ENCODE measurements around the gene PRPF4. TPM values are rescaled to one million over a fixed set of nuclear protein-coding genes. Genes with fewer than 3 reads are reported as not detected.

The PRPF4 gene
- total RNA-seq, 1 donor from 2014 or later = 46.3 TPM

DNA sequence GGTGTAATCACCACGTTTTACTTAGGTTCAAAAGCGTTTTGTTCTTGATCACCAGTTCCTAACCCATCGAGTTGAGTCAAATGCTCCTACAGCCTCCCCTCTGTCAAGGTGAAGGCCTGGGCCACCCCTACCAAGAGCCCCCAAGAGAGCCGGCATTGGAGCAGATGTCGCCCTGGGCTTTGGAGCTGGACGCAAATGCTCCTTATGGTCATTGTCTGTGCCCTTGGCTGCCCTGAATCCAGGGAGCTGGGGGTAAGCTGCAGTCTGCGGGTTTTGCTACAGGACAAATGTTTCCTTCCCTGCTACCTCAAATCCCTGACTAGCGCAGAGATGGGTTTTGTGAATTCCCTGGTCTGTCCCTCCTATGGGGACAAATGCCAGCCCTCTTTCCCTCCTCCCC, 22.9 kb downstream of the PRPF4 start:
- H3K4me1 Mint-ChIP-seq = peaks cover 5% of the 10 kb centered on the region
- no peaks in the 10 kb centered on the region for H3K9me3 Mint-ChIP-seq
- TF ChIP-seq, protein P1, sequence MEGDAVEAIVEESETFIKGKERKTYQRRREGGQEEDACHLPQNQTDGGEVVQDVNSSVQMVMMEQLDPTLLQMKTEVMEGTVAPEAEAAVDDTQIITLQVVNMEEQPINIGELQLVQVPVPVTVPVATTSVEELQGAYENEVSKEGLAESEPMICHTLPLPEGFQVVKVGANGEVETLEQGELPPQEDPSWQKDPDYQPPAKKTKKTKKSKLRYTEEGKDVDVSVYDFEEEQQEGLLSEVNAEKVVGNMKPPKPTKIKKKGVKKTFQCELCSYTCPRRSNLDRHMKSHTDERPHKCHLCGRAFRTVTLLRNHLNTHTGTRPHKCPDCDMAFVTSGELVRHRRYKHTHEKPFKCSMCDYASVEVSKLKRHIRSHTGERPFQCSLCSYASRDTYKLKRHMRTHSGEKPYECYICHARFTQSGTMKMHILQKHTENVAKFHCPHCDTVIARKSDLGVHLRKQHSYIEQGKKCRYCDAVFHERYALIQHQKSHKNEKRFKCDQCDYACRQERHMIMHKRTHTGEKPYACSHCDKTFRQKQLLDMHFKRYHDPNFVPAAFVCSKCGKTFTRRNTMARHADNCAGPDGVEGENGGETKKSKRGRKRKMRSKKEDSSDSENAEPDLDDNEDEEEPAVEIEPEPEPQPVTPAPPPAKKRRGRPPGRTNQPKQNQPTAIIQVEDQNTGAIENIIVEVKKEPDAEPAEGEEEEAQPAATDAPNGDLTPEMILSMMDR (conservative IDR thresholded peaks at IDR 0.05) = no peak
- no peaks in the 10 kb centered on the region for H3K36me3 Mint-ChIP-seq (ENCODE audit: low read depth)
- no peak overlapping the region for H3K27ac Mint-ChIP-seq (ENCODE audit: unreplicated experiment)
- H3K27me3 Mint-ChIP-seq (ENCODE audit: low read depth) = peaks cover 15% of the 10 kb centered on the region
- no peak for DNase-seq (ENCODE audit: low read depth, low spot score)
- H3K4me3 Mint-ChIP-seq = no peak overlapping the region

DNA sequence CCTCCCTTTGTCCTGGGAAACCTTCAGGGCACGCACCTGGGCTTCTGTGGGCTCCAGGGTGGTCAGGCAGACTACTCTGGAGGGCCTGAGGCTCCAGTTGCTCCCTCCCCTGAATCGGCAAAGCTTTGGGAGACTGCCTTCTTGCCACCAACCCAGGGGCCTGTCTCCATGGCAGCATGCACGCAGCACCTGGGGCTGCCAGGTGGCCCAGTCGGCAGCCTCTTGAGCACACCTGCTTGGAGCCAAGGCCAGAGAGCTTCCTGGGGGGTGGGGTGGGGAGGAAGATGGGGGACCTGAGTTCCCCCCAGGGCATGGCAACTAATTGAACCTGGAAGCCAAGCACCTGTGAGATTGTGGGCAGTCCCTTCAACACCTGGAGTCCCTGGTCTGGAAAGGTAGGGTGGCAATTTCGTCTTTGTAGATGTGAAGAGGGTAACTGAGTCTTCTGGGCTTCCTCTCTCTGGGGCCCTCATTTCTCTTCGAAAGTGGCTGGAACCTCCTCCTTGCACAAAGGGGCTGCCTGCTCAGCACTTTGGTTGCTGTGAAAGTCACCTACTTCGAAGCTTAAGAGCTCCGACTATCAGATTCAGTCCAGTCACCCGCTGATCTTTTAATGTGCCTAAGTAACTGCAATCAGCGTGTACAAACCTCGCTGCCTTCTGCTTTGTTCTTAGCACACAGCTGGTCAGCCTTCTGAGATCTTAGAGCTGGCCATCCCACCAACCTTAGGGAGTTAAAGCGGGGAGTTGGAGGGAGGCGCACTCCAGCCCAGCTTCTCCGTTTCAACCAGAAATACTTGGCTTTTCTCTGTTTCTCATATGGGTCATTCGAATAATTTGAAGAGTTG, 23.7 kb downstream of the PRPF4 start:
- peaks cover 16% of the 10 kb centered on the region for H3K27me3 Mint-ChIP-seq (ENCODE audit: low read depth)
- H3K4me3 Mint-ChIP-seq = no peak overlapping the region
- DNase-seq (ENCODE audit: low read depth, low spot score) = no peak
- TF ChIP-seq, protein P1 (conservative IDR thresholded peaks at IDR 0.05) = no peak
- H3K27ac Mint-ChIP-seq (ENCODE audit: unreplicated experiment) = no peak overlapping the region
- H3K9me3 Mint-ChIP-seq = no peaks in the 10 kb centered on the region
- no peaks in the 10 kb centered on the region for H3K36me3 Mint-ChIP-seq (ENCODE audit: low read depth)
- H3K4me1 Mint-ChIP-seq = peaks cover 6% of the 10 kb centered on the region

DNA sequence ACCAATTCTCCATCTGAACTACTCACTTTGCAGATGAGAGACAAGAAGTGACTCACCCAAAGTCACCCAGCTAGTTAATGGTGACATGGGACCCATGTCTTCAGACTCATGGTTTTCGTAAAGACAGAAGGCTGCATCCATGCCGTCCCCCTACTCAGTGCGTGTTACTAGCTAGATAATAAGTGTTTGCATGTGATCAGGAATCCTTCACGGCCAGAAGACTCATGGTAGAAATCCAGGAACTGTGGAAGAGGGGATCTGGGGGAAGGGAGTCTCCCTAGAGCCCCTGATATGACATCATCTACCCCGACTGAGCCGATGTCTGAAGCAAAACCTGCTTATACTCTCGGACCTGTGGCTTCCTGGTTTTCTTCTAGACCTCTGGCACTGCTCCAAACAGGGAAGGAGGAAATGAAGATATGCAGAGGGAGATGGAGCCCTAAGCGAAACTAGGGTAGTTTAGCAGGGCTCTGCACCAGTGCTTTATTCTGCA, 24.4 kb downstream of the PRPF4 start:
- H3K36me3 Mint-ChIP-seq (ENCODE audit: low read depth) = no peaks in the 10 kb centered on the region
- H3K4me3 Mint-ChIP-seq = no peak overlapping the region
- TF ChIP-seq, protein P1 (conservative IDR thresholded peaks at IDR 0.05) = no peak
- no peaks in the 10 kb centered on the region for H3K9me3 Mint-ChIP-seq
- H3K4me1 Mint-ChIP-seq = peaks cover 6% of the 10 kb centered on the region
- no peak for DNase-seq (ENCODE audit: low read depth, low spot score)
- H3K27me3 Mint-ChIP-seq (ENCODE audit: low read depth) = peaks cover 16% of the 10 kb centered on the region
- no peak overlapping the region for H3K27ac Mint-ChIP-seq (ENCODE audit: unreplicated experiment)

DNA sequence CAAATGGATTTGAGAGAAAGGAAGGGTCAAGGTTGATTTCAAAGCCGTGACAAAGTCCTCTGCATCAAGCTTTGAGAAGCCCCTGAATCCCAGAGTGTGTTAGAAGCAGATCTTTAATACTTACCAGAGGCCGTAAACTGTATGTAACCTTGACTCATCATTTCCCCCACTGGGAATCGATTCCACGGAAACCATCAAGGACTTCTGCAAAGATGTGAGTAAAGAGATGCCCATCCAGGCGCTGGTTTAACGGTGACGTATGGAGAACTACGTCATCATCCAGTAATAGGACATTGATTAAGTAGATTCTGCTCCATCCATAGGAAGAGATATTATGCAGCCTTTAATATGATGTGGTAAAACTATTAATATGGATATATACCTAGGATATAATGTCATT, 26.1 kb downstream of the PRPF4 start:
- Mint-ChIP-seq H3K4me3 (no peak overlapping the region), H3K27me3 (ENCODE audit: low read depth) (peaks cover 16% of the 10 kb centered on the region), H3K36me3 (ENCODE audit: low read depth) (no peaks in the 10 kb centered on the region), H3K4me1 (peaks cover 6% of the 10 kb centered on the region), H3K9me3 (no peaks in the 10 kb centered on the region), H3K27ac (ENCODE audit: unreplicated experiment) (no peak overlapping the region)
- no peak for DNase-seq (ENCODE audit: low read depth, low spot score)
- TF ChIP-seq, protein P1 (conservative IDR thresholded peaks at IDR 0.05) = no peak

DNA sequence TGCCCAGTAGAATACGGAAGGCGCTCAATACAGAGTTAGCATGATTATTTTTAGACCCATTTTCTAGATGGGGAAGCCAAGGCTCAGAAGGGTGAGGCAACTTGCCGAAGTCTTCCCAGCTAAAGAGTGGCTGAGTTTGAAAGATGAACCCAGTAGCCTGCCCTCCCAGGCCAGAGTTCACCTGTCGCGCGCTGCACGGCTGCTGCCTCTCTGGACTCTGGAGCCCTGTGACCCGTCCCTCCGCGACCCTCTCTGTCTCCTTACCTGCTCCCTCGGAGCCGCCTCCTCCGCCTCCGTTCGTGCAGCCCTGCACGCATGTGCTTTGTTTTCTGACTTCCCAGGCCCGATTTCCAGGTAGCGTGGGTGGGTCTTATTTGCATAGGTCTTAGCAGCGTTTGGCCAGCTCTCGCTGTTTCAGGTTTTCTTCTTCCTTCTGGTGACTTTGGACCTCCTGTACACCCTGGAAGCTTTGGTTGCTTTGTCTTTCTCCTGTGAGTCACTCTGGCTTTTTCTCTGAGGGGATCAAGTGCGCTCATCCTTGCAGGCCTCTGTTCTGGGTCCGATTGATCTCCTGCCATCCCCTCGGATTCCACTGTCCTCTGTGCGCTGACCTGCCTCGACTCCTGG, 27.4 kb downstream of the PRPF4 start, which contains the start of gene RNF183:
RNF183 (minus strand) TSS at position 585 of the 627 bp plus-strand sequence. CDS start 5,192 bp downstream, outside the sequence.
- peaks cover 6% of the 10 kb centered on the region for H3K4me1 Mint-ChIP-seq
- DNase-seq (ENCODE audit: low read depth, low spot score) = no peak
- H3K36me3 Mint-ChIP-seq (ENCODE audit: low read depth) = no peaks in the 10 kb centered on the region
- H3K27me3 Mint-ChIP-seq (ENCODE audit: low read depth) = peaks cover 16% of the 10 kb centered on the region
- TF ChIP-seq, protein P1 (conservative IDR thresholded peaks at IDR 0.05) = no peak
- no peak within 1 kb of the TSS for H3K27ac Mint-ChIP-seq (ENCODE audit: unreplicated experiment)
- no peak within 1 kb of the TSS for H3K4me3 Mint-ChIP-seq
- H3K9me3 Mint-ChIP-seq = no peaks in the 10 kb centered on the region
